ENCODE data around the gene CDC5L. TPM values are rescaled to one million over a fixed set of nuclear protein-coding genes. Genes with fewer than 3 reads are reported as not detected.

The CDC5L gene
- total RNA-seq, 2 donors from 2014 or later, result 28.9 to 30.5 TPM

- TF ChIP-seq CTCF (conservative IDR thresholded peaks at IDR 0.05), result no peak
- Histone ChIP-seq H3K27ac (ENCODE audit: low read depth, low read length) (no peak overlapping the region), H3K27me3 (ENCODE audit: control insufficient read depth, insufficient read depth, low read length, poor library complexity, severe bottlenecking) (no peaks in the 10 kb centered on the region), H3K36me3 (ENCODE audit: control insufficient read depth, insufficient read depth, low read length) (no peaks in the 10 kb centered on the region), H3K9ac (ENCODE audit: extremely low read depth, low read length, poor library complexity, severe bottlenecking) (no peak overlapping the region), H3K4me1 (ENCODE audit: control insufficient read depth, insufficient read depth, low read length) (no peaks in the 10 kb centered on the region), H3K9me3 (ENCODE audit: control insufficient read depth, low read length) (no peaks in the 10 kb centered on the region), H3K4me3 (ENCODE audit: low read length) (no peak overlapping the region)
- H3K4me3 Mint-ChIP-seq, result no peak overlapping the region
- no peaks in the 10 kb centered on the region for H3K36me3 Mint-ChIP-seq (ENCODE audit: low read depth)
- no peaks in the 10 kb centered on the region for H3K9me3 Mint-ChIP-seq
- 95 to 100% methylated on average over 3 of the region's 3 CpGs for WGBS, 2 experiments (ENCODE audit: insufficient coverage in 1 of 2, insufficient read length in 1 of 2)
- H3K27me3 Mint-ChIP-seq (ENCODE audit: insufficient read depth), result no peaks in the 10 kb centered on the region
- no peak for DNase-seq
- H3K4me1 Mint-ChIP-seq, result no peaks in the 10 kb centered on the region
- no peak overlapping the region for H3K27ac Mint-ChIP-seq
Observed at GRCh38 chr6:44466955-44467354, 79.4 kb downstream of the CDC5L start.

GRCh38 chr6:44468835-44469234 lies 81.3 kb downstream of the CDC5L start:
- Mint-ChIP-seq H3K27ac (no peak overlapping the region), H3K4me1 (no peaks in the 10 kb centered on the region), H3K36me3 (ENCODE audit: low read depth) (no peaks in the 10 kb centered on the region), H3K27me3 (ENCODE audit: insufficient read depth) (no peaks in the 10 kb centered on the region), H3K4me3 (no peak overlapping the region), H3K9me3 (no peaks in the 10 kb centered on the region)
- DNase-seq, result no peak
- no peak overlapping the region for H3K9ac ChIP-seq (ENCODE audit: extremely low read depth, low read length, poor library complexity, severe bottlenecking)
- H3K27me3 ChIP-seq (ENCODE audit: control insufficient read depth, insufficient read depth, low read length, poor library complexity, severe bottlenecking), result no peaks in the 10 kb centered on the region
- TF ChIP-seq CTCF (conservative IDR thresholded peaks at IDR 0.05), result no peak
- no peaks in the 10 kb centered on the region for H3K9me3 ChIP-seq (ENCODE audit: control insufficient read depth, low read length)
- H3K36me3 ChIP-seq (ENCODE audit: control insufficient read depth, insufficient read depth, low read length), result no peaks in the 10 kb centered on the region
- H3K4me3 ChIP-seq (ENCODE audit: low read length), result no peak overlapping the region
- no peaks in the 10 kb centered on the region for H3K4me1 ChIP-seq (ENCODE audit: control insufficient read depth, insufficient read depth, low read length)
- 90 to 95% methylated on average over 3 to 6 of the region's 6 CpGs for WGBS, 2 experiments (ENCODE audit: insufficient coverage in 1 of 2, insufficient read length in 1 of 2)
- H3K27ac ChIP-seq (ENCODE audit: low read depth, low read length), result no peak overlapping the region

DNA sequence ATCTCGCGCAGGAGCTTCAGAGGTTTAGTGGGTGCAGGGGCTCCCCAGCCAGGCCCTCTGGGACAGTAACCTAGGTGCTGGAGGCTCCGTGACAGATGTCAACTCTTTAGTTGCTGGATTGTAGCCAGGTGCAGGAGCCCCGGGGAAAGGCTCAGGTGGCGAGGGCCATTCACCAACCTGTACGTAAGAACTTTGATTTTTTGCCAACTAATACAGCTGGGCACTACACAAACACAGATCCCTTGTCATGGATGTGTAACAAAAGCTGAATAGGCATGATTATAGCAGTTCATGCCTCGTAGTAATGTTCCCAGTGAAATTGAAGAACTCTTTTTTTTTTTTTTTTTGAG lies 82.6 kb downstream of the CDC5L start:
- peaks cover 2% of the 10 kb centered on the region for H3K27me3 Mint-ChIP-seq (ENCODE audit: insufficient read depth)
- Histone ChIP-seq H3K4me3 (ENCODE audit: low read length) (no peak overlapping the region), H3K4me1 (ENCODE audit: control insufficient read depth, insufficient read depth, low read length) (no peaks in the 10 kb centered on the region), H3K27ac (ENCODE audit: low read depth, low read length) (no peak overlapping the region), H3K27me3 (ENCODE audit: control insufficient read depth, insufficient read depth, low read length, poor library complexity, severe bottlenecking) (peaks cover 3% of the 10 kb centered on the region), H3K9ac (ENCODE audit: extremely low read depth, low read length, poor library complexity, severe bottlenecking) (no peak overlapping the region), H3K9me3 (ENCODE audit: control insufficient read depth, low read length) (no peaks in the 10 kb centered on the region), H3K36me3 (ENCODE audit: control insufficient read depth, insufficient read depth, low read length) (no peaks in the 10 kb centered on the region)
- DNase-seq, result no peak
- H3K27ac Mint-ChIP-seq, result no peak overlapping the region
- no peaks in the 10 kb centered on the region for H3K36me3 Mint-ChIP-seq (ENCODE audit: low read depth)
- no peaks in the 10 kb centered on the region for H3K4me1 Mint-ChIP-seq
- H3K9me3 Mint-ChIP-seq, result no peaks in the 10 kb centered on the region
- TF ChIP-seq CTCF (conservative IDR thresholded peaks at IDR 0.05), result peak; percentile 43
- 90 to 100% methylated on average over 5 to 7 of the region's 7 CpGs for WGBS, 2 experiments (ENCODE audit: insufficient coverage in 1 of 2, insufficient read length in 1 of 2)
- H3K4me3 Mint-ChIP-seq, result no peak overlapping the region

All from endodermal cell (in vitro differentiated cells).